Mesenchymal stem cell (in vitro differentiated cells and primary cell): Measurements from ENCODE around the gene ARHGAP18.

Experiments used
- DNase-seq: peaks from one replicate; pipeline ENCODE4 v3.0.0-alpha.2; 2013
- H2AFZ ChIP-seq: one replicate; pipeline ENCODE4 v1.6.1; 2013; ENCODE audit warnings: low read depth, mild to moderate bottlenecking, control low read depth, inconsistent platforms, low read length, moderate library complexity
- H2AK5ac ChIP-seq: 2 replicates; pipeline ENCODE4 v1.6.1; 2013; ENCODE audit warnings: low read length, moderate library complexity, mild to moderate bottlenecking, inconsistent platforms; ENCODE audit not compliant: severe bottlenecking
- H2BK120ac ChIP-seq: one replicate; pipeline ENCODE4 v1.6.1; 2013; ENCODE audit warnings: low read depth, mild to moderate bottlenecking, inconsistent platforms, low read length, moderate library complexity
- H2BK12ac ChIP-seq, 2 experiments: one replicate each; pipeline ENCODE4 v1.6.1; 2013; ENCODE audit warnings: inconsistent platforms in 2 of 2, low read length in 2 of 2, mild to moderate bottlenecking in 2 of 2, moderate library complexity in 2 of 2, control low read depth in 1 of 2
- H2BK15ac ChIP-seq: one replicate; pipeline ENCODE4 v1.6.1; 2013; ENCODE audit warnings: mild to moderate bottlenecking, low read depth, inconsistent platforms; ENCODE audit not compliant: poor library complexity, severe bottlenecking
- H2BK5ac ChIP-seq: 2 replicates; pipeline ENCODE4 v1.6.1; 2013; ENCODE audit warnings: low read depth, mild to moderate bottlenecking, low read length, control low read depth, inconsistent platforms; ENCODE audit not compliant: poor library complexity, severe bottlenecking
- H3K14ac ChIP-seq, 2 experiments: one replicate each; pipeline ENCODE4 v1.6.1; 2013; ENCODE audit warnings: inconsistent platforms in 2 of 2, low read length in 2 of 2, control low read depth in 1 of 2, mild to moderate bottlenecking in 1 of 2, moderate library complexity in 1 of 2
- H3K18ac ChIP-seq, 2 experiments: one replicate each; pipeline ENCODE4 v1.6.1; 2013; ENCODE audit warnings: inconsistent platforms in 2 of 2, low read length in 2 of 2, control low read depth in 1 of 2, low read depth in 1 of 2, mild to moderate bottlenecking in 1 of 2
- H3K23ac ChIP-seq, 2 experiments: one replicate each; pipeline ENCODE4 v1.6.1; 2013; ENCODE audit warnings: inconsistent platforms in 2 of 2, low read length in 2 of 2, mild to moderate bottlenecking in 2 of 2, moderate library complexity in 2 of 2, control low read depth in 1 of 2
- H3K27ac ChIP-seq: 2 replicates; pipeline ENCODE4 v1.5.1; 2013; ENCODE audit warnings: mild to moderate bottlenecking, moderate library complexity, low read length, control low read depth, inconsistent platforms; ENCODE audit not compliant: poor library complexity, severe bottlenecking
- H3K27me3 ChIP-seq, 2 experiments: 2 replicates each; pipeline versions ENCODE4 v1.6.1 to v1.7.0; 2013; ENCODE audit warnings: low read length in 2 of 2, mild to moderate bottlenecking in 2 of 2, moderate library complexity in 2 of 2, control low read depth in 1 of 2, inconsistent platforms in 1 of 2; ENCODE audit not compliant: control insufficient read depth in 1 of 2, insufficient read depth in 1 of 2
- H3K36me3 ChIP-seq, 2 experiments: 2 replicates each; pipeline versions ENCODE4 v1.6.1 to v1.7.0; 2013; ENCODE audit warnings: low read length in 2 of 2, control low read depth in 1 of 2, inconsistent platforms in 1 of 2, low read depth in 1 of 2, mild to moderate bottlenecking in 1 of 2; ENCODE audit not compliant: insufficient read depth in 2 of 2, control insufficient read depth in 1 of 2
- H3K4ac ChIP-seq, 2 experiments: one replicate each; pipeline ENCODE4 v1.6.1; 2013; ENCODE audit warnings: inconsistent platforms in 2 of 2, low read length in 2 of 2, mild to moderate bottlenecking in 2 of 2, moderate library complexity in 2 of 2, control low read depth in 1 of 2, low read depth in 1 of 2
- H3K4me1 ChIP-seq: 2 replicates; pipeline ENCODE4 v1.6.1; 2013; ENCODE audit warnings: low read depth, low read length, control low read depth; ENCODE audit not compliant: control insufficient read depth, insufficient read depth
- H3K4me2 ChIP-seq: 2 replicates; pipeline ENCODE4 v1.6.1; 2013; ENCODE audit warnings: low read length, mild to moderate bottlenecking, inconsistent platforms; ENCODE audit not compliant: poor library complexity, severe bottlenecking
- H3K4me3 ChIP-seq, 2 experiments: 2 replicates each; pipeline versions ENCODE4 v1.5.1 to v1.7.0; 2013; ENCODE audit warnings: low read length in 2 of 2, mild to moderate bottlenecking in 2 of 2, control low read depth in 1 of 2, low read depth in 1 of 2; ENCODE audit not compliant: insufficient read depth in 1 of 2
- H3K79me1 ChIP-seq: replicated peaks from 2 replicates; pipeline ENCODE4 v1.6.1; 2013; ENCODE audit warnings: mild to moderate bottlenecking, control low read depth, low read length, inconsistent platforms; ENCODE audit not compliant: poor library complexity, severe bottlenecking
- H3K9ac ChIP-seq: 2 replicates; pipeline ENCODE4 v1.7.0; 2013; ENCODE audit warnings: mild to moderate bottlenecking, low read length, moderate library complexity
- H3K9me3 ChIP-seq: 2 replicates; pipeline ENCODE4 v1.7.0; 2013; ENCODE audit warnings: mild to moderate bottlenecking, low read length; ENCODE audit not compliant: control insufficient read depth
- H4K8ac ChIP-seq: one replicate; pipeline ENCODE4 v1.6.1; 2013; ENCODE audit warnings: inconsistent platforms, mild to moderate bottlenecking, low read length, moderate library complexity
- H4K91ac ChIP-seq: one replicate; pipeline ENCODE4 v1.6.1; 2013; ENCODE audit warnings: mild to moderate bottlenecking, low read length, inconsistent platforms
- whole genome bisulfite sequencing: methylation state at CpG from one replicate; pipeline ENCODE4 v1.1.7; 2013; ENCODE audit warnings: mixed read lengths; 5-methylcytosine and 5-hydroxymethylcytosine counted together

The ARHGAP18 gene

GRCh38 chr6:129633529-129633928 lies 76.4 kb downstream of the ARHGAP18 start:
- no peak overlapping the region for H3K4ac ChIP-seq
- WGBS = no CpG with 5 or more reads among the region's 3 CpGs

GRCh38 chr6:129632172-129632613 lies 77.8 kb downstream of the ARHGAP18 start:
- Histone ChIP-seq H2BK12ac (no peak overlapping the region), H3K23ac (no peak overlapping the region), H3K4me2 (no peak overlapping the region), H3K27ac (no peak overlapping the region), H3K9me3 (no peaks in the 10 kb centered on the region), H3K79me1 (peaks cover 15% of the 10 kb centered on the region), H3K4me1 (peaks cover 2% of the 10 kb centered on the region), H2AFZ (no peak overlapping the region), H3K4me3 (no peak overlapping the region), H3K36me3 (peaks cover 10 to 56% of the 10 kb centered on the region in 2 experiments), H2AK5ac (no peak overlapping the region), H4K91ac (no peak overlapping the region), H3K4ac (no peak overlapping the region), H3K27me3 (no peaks in the 10 kb centered on the region), H4K8ac (no peak overlapping the region), H2BK15ac (no peak overlapping the region), H2BK5ac (no peak overlapping the region), H2BK120ac (no peak overlapping the region), H3K18ac (no peak overlapping the region), H3K9ac (no peak overlapping the region), H3K14ac (no peak overlapping the region)
- DNase-seq = no peak

More at GRCh38 chr6:129633529-129633928, 76.4 kb downstream of the ARHGAP18 start:
- Histone ChIP-seq H3K79me1 (peaks cover 15% of the 10 kb centered on the region), H2BK5ac (no peak overlapping the region), H3K4me2 (no peak overlapping the region), H2BK15ac (no peak overlapping the region), H3K18ac (no peak overlapping the region), H4K91ac (no peak overlapping the region), H2AFZ (no peak overlapping the region), H3K9ac (no peak overlapping the region), H3K23ac (no peak overlapping the region), H3K9me3 (no peaks in the 10 kb centered on the region), H3K4me3 (no peak overlapping the region), H3K27ac (no peak overlapping the region), H3K4me1 (peaks cover 2% of the 10 kb centered on the region), H2AK5ac (no peak overlapping the region), H2BK120ac (no peak overlapping the region), H4K8ac (no peak overlapping the region), H3K27me3 (no peaks in the 10 kb centered on the region), H3K36me3 (peaks cover 10 to 62% of the 10 kb centered on the region in 2 experiments), H2BK12ac (no peak overlapping the region), H3K14ac (no peak overlapping the region)
- DNase-seq = no peak

- H3K4me1 ChIP-seq = peaks cover 2% of the 10 kb centered on the region
- H3K27ac ChIP-seq = no peak overlapping the region
- no peak overlapping the region for H2BK15ac ChIP-seq
- no peak overlapping the region for H3K4me3 ChIP-seq
- no peak overlapping the region for H3K4ac ChIP-seq
- H3K9ac ChIP-seq = no peak overlapping the region
- no peak overlapping the region for H3K18ac ChIP-seq
- no peak overlapping the region for H3K23ac ChIP-seq
- peaks cover 3 to 50% of the 10 kb centered on the region in 2 experiments for H3K36me3 ChIP-seq
- no peak overlapping the region for H2AK5ac ChIP-seq
- H3K79me1 ChIP-seq = peaks cover 13% of the 10 kb centered on the region
- no peak overlapping the region for H2BK12ac ChIP-seq
- no peak overlapping the region for H3K14ac ChIP-seq
- no peak for DNase-seq
- no peak overlapping the region for H3K4me2 ChIP-seq
- H2BK5ac ChIP-seq = no peak overlapping the region
- no peak overlapping the region for H2BK120ac ChIP-seq
- H2AFZ ChIP-seq = no peak overlapping the region
- H3K9me3 ChIP-seq = no peaks in the 10 kb centered on the region
- no CpG with 5 or more reads among the region's 3 CpGs for WGBS
- no peak overlapping the region for H4K91ac ChIP-seq
- H4K8ac ChIP-seq = no peak overlapping the region
- H3K27me3 ChIP-seq = no peaks in the 10 kb centered on the region
Measured at GRCh38 chr6:129631070-129631469, 78.9 kb downstream of the ARHGAP18 start.

GRCh38 chr6:129630596-129630995 lies 79.4 kb downstream of the ARHGAP18 start:
- no peaks in the 10 kb centered on the region for H3K27me3 ChIP-seq
- no peaks in the 10 kb centered on the region for H3K9me3 ChIP-seq
- H3K4me2 ChIP-seq = no peak overlapping the region
- H3K79me1 ChIP-seq = peaks cover 13% of the 10 kb centered on the region
- H3K4ac ChIP-seq = no peak overlapping the region
- H3K27ac ChIP-seq = peak overlapping the region; percentile 7
- no peak overlapping the region for H2AFZ ChIP-seq
- no peak overlapping the region for H3K14ac ChIP-seq
- H3K23ac ChIP-seq = no peak overlapping the region
- no peak overlapping the region for H3K9ac ChIP-seq
- H2BK15ac ChIP-seq = no peak overlapping the region
- no peak overlapping the region for H2AK5ac ChIP-seq
- peaks cover 3 to 50% of the 10 kb centered on the region in 2 experiments for H3K36me3 ChIP-seq
- no peak overlapping the region for H4K91ac ChIP-seq
- no peak overlapping the region for H2BK120ac ChIP-seq
- WGBS = no CpG with 5 or more reads among the region's 1 CpG
- DNase-seq = no peak
- no peak overlapping the region for H4K8ac ChIP-seq
- no peak overlapping the region for H3K4me3 ChIP-seq
- H3K4me1 ChIP-seq = peaks cover 2% of the 10 kb centered on the region
- H3K18ac ChIP-seq = no peak overlapping the region
- no peak overlapping the region for H2BK12ac ChIP-seq
- no peak overlapping the region for H2BK5ac ChIP-seq
